WTC11 (cell line): Measurements from ENCODE around the gene ASB14. TPM values are rescaled to one million over a fixed set of nuclear protein-coding genes. Genes with fewer than 3 reads are reported as not detected.

Source experiments
- ATAC-seq: fragments of 200-7000 bp; cut with Tn5 transposase; 2 replicates; pipeline ENCODE4 v1.10.0; 2021; ENCODE audit warnings: mild to moderate bottlenecking, moderate library complexity
- CTCF ChIA-PET: fragments of 300-600 bp; sonication (Branson Sonifier 250); formaldehyde crosslinking; loops from one replicate; lab custom pipeline; 2021; ENCODE audit warnings: antibody characterized with exemption; lab: Charles Lee
- POLR2A ChIA-PET: fragments of 350-600 bp; sonication (Branson Sonifier 250); formaldehyde crosslinking; loops from one replicate; lab custom pipeline; 2021; ENCODE audit warnings: antibody characterized with exemption; lab: Charles Lee
- DNase-seq: peaks from one replicate; pipeline ENCODE4 v3.0.0; 2021; ENCODE audit warnings: low spot score
- H3K27ac Mint-ChIP-seq: 2 replicates; pipeline ENCODE4 v1.8.0; 2021; ENCODE audit warnings: mixed read lengths
- H3K27me3 Mint-ChIP-seq: 2 replicates; pipeline ENCODE4 v1.8.0; 2021; ENCODE audit warnings: low read depth, mild to moderate bottlenecking, moderate library complexity, mixed read lengths
- H3K36me3 Mint-ChIP-seq: 2 replicates; pipeline ENCODE4 v1.8.0; 2021; ENCODE audit warnings: mixed read lengths
- H3K4me1 Mint-ChIP-seq: 2 replicates; pipeline ENCODE4 v1.8.0; 2022; ENCODE audit warnings: mixed read lengths
- H3K4me3 Mint-ChIP-seq: 2 replicates; pipeline ENCODE4 v1.8.0; 2021; ENCODE audit warnings: mild to moderate bottlenecking, moderate library complexity, mixed read lengths
- H3K9me3 Mint-ChIP-seq: 2 replicates; pipeline ENCODE4 v1.8.0; 2021; ENCODE audit warnings: mixed read lengths
- AFF4 ChIP-seq: sonication (generic); formaldehyde crosslinking; IDR thresholded peaks from 2 replicates; pipeline ENCODE4 v1.8.1; 2023; ENCODE audit warnings: mild to moderate bottlenecking, missing genetic modification reagents, borderline replicate concordance
- ATF3 ChIP-seq: sonication (generic); formaldehyde crosslinking; conservative IDR thresholded peaks from 2 replicates; pipeline ENCODE4 v1.8.1; 2022; ENCODE audit warnings: mild to moderate bottlenecking, missing genetic modification reagents
- ETV6 ChIP-seq: sonication (generic); formaldehyde crosslinking; IDR thresholded peaks from 2 replicates; pipeline ENCODE4 v1.8.1; 2022; ENCODE audit warnings: mild to moderate bottlenecking, missing genetic modification reagents
- FOXP1 ChIP-seq: sonication (generic); formaldehyde crosslinking; IDR thresholded peaks from 2 replicates; pipeline ENCODE4 v1.8.0; 2022; ENCODE audit warnings: missing genetic modification reagents, mild to moderate bottlenecking, moderate library complexity, borderline replicate concordance
- MAX ChIP-seq: sonication (generic); formaldehyde crosslinking; IDR thresholded peaks from 2 replicates; pipeline ENCODE4 v1.8.0; 2022; ENCODE audit warnings: mild to moderate bottlenecking, missing genetic modification reagents
- MYBL2 ChIP-seq: sonication (generic); formaldehyde crosslinking; IDR thresholded peaks from 2 replicates; pipeline ENCODE4 v1.8.1; 2023; ENCODE audit warnings: mild to moderate bottlenecking, moderate library complexity, missing genetic modification reagents
- NFE2L1 ChIP-seq: sonication (generic); formaldehyde crosslinking; IDR thresholded peaks from 2 replicates; pipeline ENCODE4 v1.8.1; 2023; ENCODE audit warnings: missing genetic modification reagents
- NR1H2 ChIP-seq: sonication (generic); formaldehyde crosslinking; IDR thresholded peaks from 2 replicates; pipeline ENCODE4 v1.9.0; 2021; ENCODE audit warnings: mild to moderate bottlenecking, moderate library complexity, missing genetic modification reagents
- STAT6 ChIP-seq: sonication (generic); formaldehyde crosslinking; conservative IDR thresholded peaks from 2 replicates; pipeline ENCODE4 v1.8.1; 2023; ENCODE audit warnings: mild to moderate bottlenecking, low read depth, missing genetic modification reagents, moderate library complexity
- TEAD1 ChIP-seq: sonication (generic); formaldehyde crosslinking; IDR thresholded peaks from 2 replicates; pipeline ENCODE4 v1.8.0; 2022; ENCODE audit warnings: mild to moderate bottlenecking, missing genetic modification reagents
- ZBTB43 ChIP-seq: sonication (generic); formaldehyde crosslinking; IDR thresholded peaks from 2 replicates; pipeline ENCODE4 v1.8.1; 2023; ENCODE audit warnings: mild to moderate bottlenecking, missing genetic modification reagents
- ZMAT4 ChIP-seq: fragments of 250-450 bp; sonication (Bioruptor Pico); IDR thresholded peaks from 2 replicates; pipeline ENCODE4 v1.9.0; 2021; ENCODE audit warnings: mild to moderate bottlenecking
- ZNF232 ChIP-seq: sonication (generic); formaldehyde crosslinking; IDR thresholded peaks from 2 replicates; pipeline ENCODE4 v1.8.0; 2022; ENCODE audit warnings: mild to moderate bottlenecking, missing genetic modification reagents
- ZNF281 ChIP-seq: sonication (generic); formaldehyde crosslinking; IDR thresholded peaks from 2 replicates; pipeline ENCODE4 v1.8.0; 2023; ENCODE audit warnings: mild to moderate bottlenecking, missing genetic modification reagents
- ZNF396 ChIP-seq: fragments of 250-450 bp; sonication (Bioruptor Pico); IDR thresholded peaks from 2 replicates; pipeline ENCODE4 v1.8.0; 2021; ENCODE audit warnings: mild to moderate bottlenecking, moderate library complexity, borderline replicate concordance
- ZNF512 ChIP-seq: sonication (generic); formaldehyde crosslinking; IDR thresholded peaks from 2 replicates; pipeline ENCODE4 v1.8.1; 2022; ENCODE audit warnings: missing genetic modification reagents, borderline replicate concordance
- ZSCAN18 ChIP-seq: fragments of 250-450 bp; sonication (Bioruptor Pico); IDR thresholded peaks from 2 replicates; pipeline ENCODE4 v2.1.2; 2022; ENCODE audit warnings: mild to moderate bottlenecking, moderate library complexity
- total RNA-seq: library from RNA; stranded (reverse); gene quantifications from 3 replicates; pipeline ENCODE4 v1.2.3, GENCODE V29; 2021

Gene ASB14
- total RNA-seq, 1 experiment from 2014 or later = not detected

GRCh38 chr3:57287205-57287604 lies 5.3 kb downstream of the ASB14 start (continued):
- TF ChIP-seq ZNF281 = no peak
- no peak for TF ChIP-seq ZMAT4 (CRISPR knock-in tag)
- TF ChIP-seq MAX = no peak
- no peak for TF ChIP-seq ZNF512 (CRISPR knock-in tag)
- TF ChIP-seq ATF3 (CRISPR knock-in tag) = no peak
- TF ChIP-seq ETV6 (CRISPR knock-in tag) = no peak
- no peak for TF ChIP-seq AFF4 (CRISPR knock-in tag)
- no peak for TF ChIP-seq ZNF232 (CRISPR knock-in tag)
- no peak for TF ChIP-seq ZSCAN18 (CRISPR knock-in tag)
- TF ChIP-seq FOXP1 (CRISPR knock-in tag) = no peak

- no peak for TF ChIP-seq STAT6 (CRISPR knock-in tag)
- no peak for TF ChIP-seq NFE2L1 (CRISPR knock-in tag)
- no peak for TF ChIP-seq ZBTB43 (CRISPR knock-in tag)
- no peak for TF ChIP-seq MYBL2 (CRISPR knock-in tag)
- no peak for TF ChIP-seq NR1H2 (CRISPR knock-in tag)
- TF ChIP-seq TEAD1 = no peak
- no peak for TF ChIP-seq ZNF396
- ChIA-PET CTCF (no interaction called here), POLR2A (no interaction called here)
- peaks cover 17% of the 10 kb centered on the region for H3K36me3 Mint-ChIP-seq
- peaks cover 31% of the 10 kb centered on the region for H3K9me3 Mint-ChIP-seq
- no peaks in the 10 kb centered on the region for H3K4me1 Mint-ChIP-seq
- no peak overlapping the region for H3K4me3 Mint-ChIP-seq
- ATAC-seq (no peak), DNase-seq (no peak)
- H3K27ac Mint-ChIP-seq = no peak overlapping the region
- H3K27me3 Mint-ChIP-seq = no peaks in the 10 kb centered on the region
These were observed 9.2 kb downstream of the ASB14 start for GRCh38 chr3:57283334-57283733.
